ENCODE data around the gene CLSTN3.

GRCh38 chr12:7178481-7178880 lies 48.3 kb downstream of the CLSTN3 start:
- TF ChIP-seq POLR2A (IDR thresholded peaks at IDR 0.05; ENCODE audit: low read depth, low read length) (no peak), CTCF (IDR thresholded peaks at IDR 0.05 in 2 of 3, conservative IDR thresholded peaks at IDR 0.05 in 1 of 3; ENCODE audit: control insufficient read depth in 2 of 3, extremely low read depth in 1 of 3, insufficient read depth in 1 of 3, low read depth in 3 of 3, low read length in 3 of 3) (no peak), CBX5 (IDR thresholded peaks at IDR 0.05; ENCODE audit: low read depth) (no peak), NFYB (IDR thresholded peaks at IDR 0.05; ENCODE audit: insufficient read depth, low read depth, low read length) (no peak), POLR2AphosphoS5 (IDR thresholded peaks at IDR 0.05; ENCODE audit: low read length) (no peak), NBN (IDR thresholded peaks at IDR 0.05) (no peak), BCL11A (IDR thresholded peaks at IDR 0.05; ENCODE audit: low read depth, low read length) (no peak), EZH2 (IDR thresholded peaks at IDR 0.05; ENCODE audit: borderline replicate concordance, control insufficient read depth, low read depth, low read length) (no peak), KDM1A (IDR thresholded peaks at IDR 0.05; ENCODE audit: borderline replicate concordance) (no peak), FOXM1 (IDR thresholded peaks at IDR 0.05; ENCODE audit: low read depth, low read length) (no peak), YY1 (IDR thresholded peaks at IDR 0.05; ENCODE audit: low read depth, low read length) (no peak)
